HG03108 (cell line): ENCODE measurements around the gene ATP6V0D1.

Source experiments
- ATAC-seq: cut with Tn5 transposase; IDR thresholded peaks from one replicate; pipeline ENCODE4 v1.9.1; 2021; ENCODE audit warnings: moderate library complexity; ENCODE audit not compliant: unreplicated experiment

The ATP6V0D1 gene

DNA sequence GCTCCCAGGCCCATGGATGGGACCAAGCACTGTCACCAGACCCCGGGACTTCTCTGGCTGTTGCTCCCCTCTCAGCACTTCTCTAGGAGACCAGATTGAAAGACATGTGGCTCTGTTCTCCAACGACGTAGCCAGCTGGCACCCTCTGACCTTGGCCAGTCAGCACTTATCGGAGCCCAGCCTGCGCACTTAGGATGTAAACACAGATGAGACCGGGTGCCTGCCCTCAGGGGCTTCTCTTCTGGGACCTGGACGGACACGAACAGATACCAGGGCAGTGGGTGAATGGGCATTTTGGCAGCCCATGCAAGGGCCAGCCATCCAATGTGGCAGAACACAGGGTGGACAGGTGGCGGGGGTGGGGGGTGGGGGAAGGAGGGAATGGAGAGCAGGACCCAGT is 71.3 kb downstream of the ATP6V0D1 start:
- ATAC-seq = no peak

DNA sequence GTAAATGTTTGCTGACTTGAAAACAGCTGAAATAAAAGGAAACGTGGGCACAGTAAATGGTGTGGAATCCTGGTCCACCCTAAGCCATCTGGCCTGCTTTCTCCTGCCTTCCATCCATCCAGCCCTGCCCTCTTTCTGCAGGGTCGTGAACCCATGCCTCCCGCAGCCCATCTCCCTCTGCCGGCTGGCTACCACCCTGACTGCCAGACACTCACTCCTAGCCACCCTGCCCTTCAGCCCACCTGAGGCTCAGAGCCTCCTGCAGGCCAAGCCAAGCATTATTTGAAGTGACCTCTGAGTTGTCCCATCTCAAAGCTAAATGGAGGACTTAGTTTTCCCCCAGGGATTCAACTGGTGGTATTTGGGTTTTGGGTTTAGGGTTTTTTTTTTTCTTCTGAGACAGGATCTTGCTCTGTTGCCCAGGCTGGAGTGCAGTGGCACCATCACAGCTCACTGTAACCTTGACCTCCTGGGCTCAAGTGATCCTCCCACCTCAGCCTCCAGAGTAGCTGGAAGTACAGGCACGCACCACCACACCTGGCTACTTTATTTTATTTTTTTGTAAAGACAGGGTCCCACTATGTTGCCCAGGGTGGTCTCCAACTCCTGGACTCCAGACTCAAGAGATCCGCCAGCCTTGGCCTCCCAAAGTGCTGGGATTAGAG is 73.0 kb downstream of the ATP6V0D1 start:
- no peak for ATAC-seq

- ATAC-seq = no peak
These were observed 73.7 kb downstream of the ATP6V0D1 start for GRCh38 chr16:67407176-67407787.

GRCh38 chr16:67406111-67406971 is 74.6 kb downstream of the ATP6V0D1 start:
- ATAC-seq = no peak

- no peak for ATAC-seq
These were observed 75.6 kb downstream of the ATP6V0D1 start for GRCh38 chr16:67405336-67405735.

DNA sequence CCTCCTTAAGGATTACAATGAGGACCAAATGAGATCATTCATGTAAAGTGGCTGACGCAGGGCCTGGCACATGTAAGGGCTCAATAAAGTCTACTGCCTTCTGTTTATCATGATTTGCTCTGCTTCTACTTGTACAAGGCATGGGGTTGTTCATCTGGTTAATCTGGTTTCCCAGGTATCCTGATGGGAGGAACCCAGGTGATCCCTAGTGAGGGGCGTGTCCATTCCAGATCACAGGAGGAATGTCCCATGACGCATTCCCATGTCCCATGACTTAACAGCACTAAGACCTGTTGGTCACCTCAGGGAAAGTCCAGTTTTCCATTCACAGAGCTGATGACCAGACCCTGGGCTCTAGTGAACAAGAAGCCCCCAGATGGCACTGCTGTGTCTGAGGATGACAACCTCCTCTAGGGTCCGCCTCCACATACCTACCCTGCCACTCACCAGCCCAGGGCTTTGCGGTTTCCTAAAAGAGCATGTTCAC is 76.2 kb downstream of the ATP6V0D1 start:
- no peak for ATAC-seq

DNA sequence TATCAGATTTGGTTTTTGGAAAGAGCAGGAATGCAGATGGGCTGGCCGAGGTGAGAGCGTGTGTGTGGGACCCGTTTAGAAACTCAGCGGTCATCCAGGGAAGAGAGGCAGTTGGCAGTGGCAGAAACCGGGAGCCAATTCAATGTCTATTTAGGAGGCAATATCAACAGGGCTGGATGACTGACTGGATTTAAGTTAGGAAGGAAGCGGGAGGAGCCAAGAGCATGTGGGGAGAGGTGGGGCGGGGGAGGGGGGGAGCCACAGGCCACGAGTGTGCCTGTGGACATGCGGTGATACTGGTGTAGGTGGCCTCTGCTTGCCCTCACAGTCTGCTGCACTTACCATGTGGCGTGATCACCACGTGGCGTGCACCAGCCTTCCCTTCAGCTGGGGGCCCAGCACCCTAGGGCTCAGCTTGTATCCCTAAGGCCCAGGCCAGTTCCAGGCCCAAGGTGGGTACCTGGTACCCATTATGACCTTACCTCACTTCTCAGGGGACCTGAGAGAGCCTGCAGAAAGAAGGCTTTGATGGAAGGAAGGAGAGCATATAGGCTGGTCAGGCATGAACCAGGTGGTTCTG is 76.9 kb downstream of the ATP6V0D1 start:
- ATAC-seq = no peak

DNA sequence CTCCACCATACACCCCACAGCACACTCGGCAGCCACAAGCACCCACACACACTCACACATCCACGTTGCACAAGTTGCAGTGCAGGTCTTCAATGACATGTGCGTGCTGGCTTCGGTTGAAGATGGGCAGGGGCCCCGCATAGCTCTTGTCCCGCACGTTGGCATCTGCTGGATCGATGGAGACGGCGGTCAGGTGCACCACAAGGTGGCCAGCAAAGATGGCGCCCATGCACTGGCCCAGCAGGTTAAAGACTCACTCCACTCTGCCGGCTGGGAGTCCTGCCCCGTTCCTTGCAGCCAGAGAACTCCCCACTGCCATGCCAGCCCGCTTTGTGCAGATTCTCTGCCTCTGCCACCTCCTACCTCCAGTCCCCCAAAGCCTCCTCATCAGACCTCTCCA is 80.1 kb downstream of the ATP6V0D1 start:
- ATAC-seq = no peak

GRCh38 chr16:67399749-67400704 is 80.9 kb downstream of the ATP6V0D1 start:
- ATAC-seq = no peak

DNA sequence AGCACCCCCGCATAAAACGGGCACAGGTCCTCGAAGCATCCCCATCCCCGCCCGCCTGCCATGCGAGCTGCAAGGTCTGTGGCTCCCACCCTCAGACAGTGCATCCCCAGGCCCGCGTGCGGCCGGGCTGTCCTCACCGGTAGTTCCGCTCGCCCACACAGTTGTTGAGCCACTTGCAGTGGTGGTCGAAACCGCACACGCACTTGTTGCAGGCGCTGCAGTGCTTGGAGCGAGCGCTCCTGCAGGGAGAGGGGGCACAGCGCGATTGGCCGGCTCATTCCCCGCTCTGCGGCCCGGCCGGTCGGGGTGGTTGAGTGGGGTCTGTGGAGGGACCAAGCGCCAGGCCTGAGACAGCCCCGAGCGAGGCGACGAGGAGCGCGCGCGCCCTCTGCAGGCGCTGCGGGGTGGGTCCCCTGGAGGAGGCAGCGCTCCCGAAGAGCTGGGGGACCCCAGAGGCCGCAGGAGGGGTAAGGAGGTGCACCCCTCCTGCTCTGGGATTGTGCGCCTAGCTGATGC is 81.7 kb downstream of the ATP6V0D1 start:
- no peak for ATAC-seq

GRCh38 chr16:67398546-67399217 is 82.3 kb downstream of the ATP6V0D1 start:
- ATAC-seq = no peak

GRCh38 chr16:67397812-67398545 is 83.0 kb downstream of the ATP6V0D1 start:
- no peak for ATAC-seq

- ATAC-seq = no peak
These were observed 83.7 kb downstream of the ATP6V0D1 start for GRCh38 chr16:67397036-67397801.

- ATAC-seq = no peak
These were observed 84.6 kb downstream of the ATP6V0D1 start for GRCh38 chr16:67396159-67397035.

DNA sequence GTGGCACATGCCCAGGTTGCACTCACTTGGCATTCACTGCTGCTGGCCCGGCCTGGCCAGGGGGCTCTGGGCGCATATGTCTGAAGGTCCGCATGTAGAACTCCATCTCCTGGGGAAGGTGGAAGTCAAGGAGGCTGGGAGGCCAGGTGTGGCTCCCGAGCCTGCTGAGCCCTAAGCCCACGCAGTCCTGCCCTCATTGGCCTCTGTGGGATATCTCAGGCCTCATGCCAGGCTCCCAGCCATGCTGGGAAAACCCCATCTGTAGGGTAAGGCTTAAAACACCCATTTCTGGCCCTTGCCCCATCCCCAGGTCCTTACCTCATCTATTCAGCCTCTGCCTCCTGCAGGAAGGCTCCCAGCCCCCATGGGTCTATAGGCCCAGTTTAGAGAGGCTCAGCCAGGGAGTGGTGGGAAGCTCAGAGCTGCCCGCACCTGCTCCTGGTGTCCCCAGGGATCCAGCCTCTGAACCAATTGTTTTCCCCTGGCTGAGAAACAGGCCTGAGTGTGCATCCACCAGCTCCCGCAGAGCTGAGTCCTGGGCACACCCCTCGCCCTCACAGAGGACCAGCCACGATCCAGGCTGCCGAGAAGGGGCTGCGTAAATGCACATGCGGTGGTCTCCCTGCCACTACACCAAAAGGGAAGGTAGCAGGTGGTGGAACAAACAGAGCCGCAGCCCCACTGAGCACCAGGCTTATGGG is 85.3 kb downstream of the ATP6V0D1 start:
- ATAC-seq = no peak

GRCh38 chr16:67395105-67395457 is 85.9 kb downstream of the ATP6V0D1 start:
- ATAC-seq = no peak
